B cell (primary cell): ENCODE data around the gene DNAH11.

Experiments
- EZH2 ChIP-seq: IDR thresholded peaks from 2 replicates; pipeline ENCODE4 v1.6.1; 2012; ENCODE audit warnings: borderline replicate concordance, low read depth, mild to moderate bottlenecking, moderate library complexity, low read length; ENCODE audit not compliant: insufficient read depth, poor library complexity, severe bottlenecking
- TF ChIP-seq, protein P1 (sequence below): fragments of 200-600 bp; IDR thresholded peaks from one replicate; pipeline ENCODE4 v1.8.0; 2022; ENCODE audit warnings: antibody characterized with exemption, mild to moderate bottlenecking

DNA sequence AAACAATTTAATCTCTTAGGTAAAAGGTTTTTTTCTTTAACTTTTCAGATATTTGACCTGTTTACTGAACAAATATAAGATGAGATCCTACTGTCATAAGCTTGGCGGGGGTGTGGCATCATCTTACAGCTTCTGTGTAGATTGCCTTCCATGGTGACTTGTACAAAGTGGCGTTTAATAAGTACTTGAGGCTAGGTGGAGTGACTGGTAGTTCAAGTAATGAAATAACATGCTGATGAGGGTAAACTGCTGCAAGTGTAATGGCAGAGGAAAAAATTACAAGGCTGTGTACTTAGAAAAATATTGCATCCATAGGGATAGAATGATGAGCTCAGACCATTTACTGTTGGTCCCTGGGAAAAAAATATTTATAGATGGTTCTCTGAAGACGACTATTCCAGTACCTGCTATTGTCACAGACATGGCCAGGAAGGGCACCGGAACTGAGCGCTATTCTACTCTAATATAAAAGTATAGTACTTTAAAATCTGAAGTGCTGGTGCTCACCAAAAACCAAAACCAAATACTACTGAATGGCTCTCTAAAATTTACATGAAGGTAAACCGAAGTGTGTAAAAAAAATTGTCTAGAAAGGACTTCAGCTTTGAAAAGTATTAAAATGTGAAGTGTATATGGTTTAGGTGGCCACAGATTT is 42.4 kb downstream of the DNAH11 start:
- TF ChIP-seq, protein P1, sequence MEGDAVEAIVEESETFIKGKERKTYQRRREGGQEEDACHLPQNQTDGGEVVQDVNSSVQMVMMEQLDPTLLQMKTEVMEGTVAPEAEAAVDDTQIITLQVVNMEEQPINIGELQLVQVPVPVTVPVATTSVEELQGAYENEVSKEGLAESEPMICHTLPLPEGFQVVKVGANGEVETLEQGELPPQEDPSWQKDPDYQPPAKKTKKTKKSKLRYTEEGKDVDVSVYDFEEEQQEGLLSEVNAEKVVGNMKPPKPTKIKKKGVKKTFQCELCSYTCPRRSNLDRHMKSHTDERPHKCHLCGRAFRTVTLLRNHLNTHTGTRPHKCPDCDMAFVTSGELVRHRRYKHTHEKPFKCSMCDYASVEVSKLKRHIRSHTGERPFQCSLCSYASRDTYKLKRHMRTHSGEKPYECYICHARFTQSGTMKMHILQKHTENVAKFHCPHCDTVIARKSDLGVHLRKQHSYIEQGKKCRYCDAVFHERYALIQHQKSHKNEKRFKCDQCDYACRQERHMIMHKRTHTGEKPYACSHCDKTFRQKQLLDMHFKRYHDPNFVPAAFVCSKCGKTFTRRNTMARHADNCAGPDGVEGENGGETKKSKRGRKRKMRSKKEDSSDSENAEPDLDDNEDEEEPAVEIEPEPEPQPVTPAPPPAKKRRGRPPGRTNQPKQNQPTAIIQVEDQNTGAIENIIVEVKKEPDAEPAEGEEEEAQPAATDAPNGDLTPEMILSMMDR = no peak
- TF ChIP-seq EZH2 = no peak
